Nephron (organoid): Measurements from ENCODE around the gene TXLNG.
A peak's percentile ranks its signal among the peaks of the same experiment; 100 is the strongest.

Source experiments
- H3K27ac Mint-ChIP-seq, 3 experiments: 2 replicates each; pipeline ENCODE4 v1.8.0; 2020; ENCODE audit warnings: mixed read lengths in 3 of 3, mild to moderate bottlenecking in 2 of 3, moderate library complexity in 1 of 3
- H3K27me3 Mint-ChIP-seq: 2 replicates; pipeline ENCODE4 v1.8.0; 2021; ENCODE audit warnings: low read depth, mild to moderate bottlenecking, moderate library complexity, mixed read lengths
- H3K36me3 Mint-ChIP-seq: 2 replicates; pipeline ENCODE4 v1.8.0; 2020; ENCODE audit warnings: low read depth, mixed read lengths
- H3K4me1 Mint-ChIP-seq: 2 replicates; pipeline ENCODE4 v1.8.0; 2020; ENCODE audit warnings: mixed read lengths
- H3K4me3 Mint-ChIP-seq, 3 experiments: 2 replicates each; pipeline ENCODE4 v1.8.0; 2020; ENCODE audit warnings: mild to moderate bottlenecking in 3 of 3, mixed read lengths in 3 of 3, moderate library complexity in 2 of 3
- H3K9me3 Mint-ChIP-seq: 2 replicates; pipeline ENCODE4 v1.8.0; 2020; ENCODE audit warnings: mixed read lengths
- CTCF ChIP-seq, 3 experiments: fragments of 200-600 bp; sonication (generic); IDR thresholded peaks; one replicate each; pipeline ENCODE4 v1.5.0; 2021; ENCODE audit warnings: antibody characterized with exemption in 3 of 3; ENCODE audit not compliant: unreplicated experiment in 3 of 3

TXLNG gene

GRCh38 chrX:16786791-16787735 lies 797 bp downstream of the TXLNG start:
- H3K27me3 Mint-ChIP-seq: peaks cover 3% of the 10 kb centered on the region
- H3K9me3 Mint-ChIP-seq: no peaks in the 10 kb centered on the region
- H3K4me3 Mint-ChIP-seq: peak overlapping the region; percentile 92 to 95 (median 93)
- peak overlapping the region in 1 of 3 experiments; percentile 40 for H3K27ac Mint-ChIP-seq
- H3K4me1 Mint-ChIP-seq: peaks cover 4% of the 10 kb centered on the region
- peaks cover 7% of the 10 kb centered on the region for H3K36me3 Mint-ChIP-seq
- TF ChIP-seq CTCF (IDR thresholded peaks at IDR 0.05; ENCODE audit: unreplicated experiment in 3 of 3): no peak

- Mint-ChIP-seq H3K4me3 (peak overlapping the region; percentile 87 to 95 (median 89)), H3K36me3 (peaks cover 9% of the 10 kb centered on the region), H3K9me3 (no peaks in the 10 kb centered on the region), H3K27ac (no peak overlapping the region), H3K4me1 (peaks cover 4% of the 10 kb centered on the region), H3K27me3 (peaks cover 3% of the 10 kb centered on the region)
- no peak for TF ChIP-seq CTCF (IDR thresholded peaks at IDR 0.05; ENCODE audit: unreplicated experiment in 3 of 3)
Observed at GRCh38 chrX:16788477-16788876, 2.2 kb downstream of the TXLNG start.

- Mint-ChIP-seq H3K4me3 (no peak overlapping the region), H3K9me3 (no peaks in the 10 kb centered on the region), H3K27ac (no peak overlapping the region), H3K4me1 (peaks cover 4% of the 10 kb centered on the region), H3K36me3 (peaks cover 40% of the 10 kb centered on the region), H3K27me3 (no peaks in the 10 kb centered on the region)
- no peak for TF ChIP-seq CTCF (IDR thresholded peaks at IDR 0.05; ENCODE audit: unreplicated experiment in 3 of 3)
Observed at GRCh38 chrX:16796298-16796697, 10.0 kb downstream of the TXLNG start.

- peaks cover 4% of the 10 kb centered on the region for H3K4me1 Mint-ChIP-seq
- H3K9me3 Mint-ChIP-seq: no peaks in the 10 kb centered on the region
- no peak for TF ChIP-seq CTCF (IDR thresholded peaks at IDR 0.05; ENCODE audit: unreplicated experiment in 3 of 3)
- H3K27ac Mint-ChIP-seq: no peak overlapping the region
- H3K27me3 Mint-ChIP-seq: no peaks in the 10 kb centered on the region
- H3K4me3 Mint-ChIP-seq: no peak overlapping the region
- H3K36me3 Mint-ChIP-seq: peaks cover 41% of the 10 kb centered on the region
Observed at GRCh38 chrX:16797358-16797757, 11.1 kb downstream of the TXLNG start.

GRCh38 chrX:16797841-16798240 lies 11.6 kb downstream of the TXLNG start:
- Mint-ChIP-seq H3K27ac (no peak overlapping the region), H3K4me1 (peaks cover 4% of the 10 kb centered on the region), H3K9me3 (no peaks in the 10 kb centered on the region), H3K27me3 (no peaks in the 10 kb centered on the region), H3K36me3 (peaks cover 44% of the 10 kb centered on the region), H3K4me3 (no peak overlapping the region)
- no peak for TF ChIP-seq CTCF (IDR thresholded peaks at IDR 0.05; ENCODE audit: unreplicated experiment in 3 of 3)
